HepG2 (cell line): ENCODE measurements around the gene HAPLN2. TPM values are rescaled to one million over a fixed set of nuclear protein-coding genes. Genes with fewer than 3 reads are reported as not detected.

Experiments
- ARHGAP35 ChIP-seq: sonication (generic); formaldehyde crosslinking; IDR thresholded peaks from 2 replicates; pipeline ENCODE4 v1.9.0; 2022; ENCODE audit warnings: mild to moderate bottlenecking, inconsistent platforms, moderate library complexity, missing genetic modification reagents, borderline replicate concordance
- ARNTL ChIP-seq: sonication (generic); formaldehyde crosslinking; IDR thresholded peaks from 2 replicates; pipeline ENCODE4 v1.4.0; 2020; ENCODE audit warnings: mild to moderate bottlenecking, missing genetic modification reagents
- CCAR2 ChIP-seq: fragments of 200-400 bp; formaldehyde crosslinking; optimal IDR thresholded peaks from 2 replicates; pipeline ENCODE3; 2018; ENCODE audit warnings: low read depth, mild to moderate bottlenecking, low read length, moderate library complexity
- CEBPG ChIP-seq: IDR thresholded peaks from 2 replicates; pipeline ENCODE4 v1.6.1; 2016
- CENPBD1 ChIP-seq: sonication (generic); formaldehyde crosslinking; IDR thresholded peaks from 2 replicates; pipeline ENCODE4 v1.8.0; 2022; ENCODE audit warnings: missing genetic modification reagents, low read depth, mild to moderate bottlenecking, borderline replicate concordance
- EEA1 ChIP-seq: sonication (generic); formaldehyde crosslinking; IDR thresholded peaks from 2 replicates; pipeline ENCODE4 v1.5.1; 2020; ENCODE audit warnings: mild to moderate bottlenecking, missing genetic modification reagents, borderline replicate concordance
- FOXO1 ChIP-seq: sonication (generic); formaldehyde crosslinking; IDR thresholded peaks from 2 replicates; pipeline ENCODE4 v1.4.0; 2020; ENCODE audit warnings: missing genetic modification reagents
- GATA4 ChIP-seq: sonication (generic); IDR thresholded peaks from 2 replicates; pipeline ENCODE4 v1.6.1; 2016; ENCODE audit warnings: antibody characterized with exemption, low read depth, borderline replicate concordance
- HNF4A ChIP-seq: sonication (generic); formaldehyde crosslinking; IDR thresholded peaks from 2 replicates; pipeline ENCODE4 v1.4.0; 2020; ENCODE audit warnings: missing genetic modification reagents
- IRF9 ChIP-seq: sonication (generic); formaldehyde crosslinking; IDR thresholded peaks from 2 replicates; pipeline ENCODE4 v1.8.0; 2022; ENCODE audit warnings: missing genetic modification reagents, mild to moderate bottlenecking, borderline replicate concordance
- KDM5B ChIP-seq: sonication (generic); formaldehyde crosslinking; IDR thresholded peaks from 2 replicates; pipeline ENCODE4 v1.4.0; 2020; ENCODE audit warnings: missing genetic modification reagents, mild to moderate bottlenecking, borderline replicate concordance
- KLF13 ChIP-seq: sonication (generic); formaldehyde crosslinking; IDR thresholded peaks from 2 replicates; pipeline ENCODE4 v1.4.0; 2020; ENCODE audit warnings: mild to moderate bottlenecking, missing genetic modification reagents
- NFIC ChIP-seq: IDR thresholded peaks from 2 replicates; pipeline ENCODE4 v1.6.1; 2012; ENCODE audit warnings: mild to moderate bottlenecking, low read length, inconsistent platforms
- REPIN1 ChIP-seq: sonication (generic); formaldehyde crosslinking; IDR thresholded peaks from 2 replicates; pipeline ENCODE4 v1.8.0; 2022; ENCODE audit warnings: missing genetic modification reagents, low read depth, mild to moderate bottlenecking, borderline replicate concordance
- THAP7 ChIP-seq: sonication (generic); formaldehyde crosslinking; IDR thresholded peaks from 2 replicates; pipeline ENCODE4 v1.8.1; 2023; ENCODE audit warnings: mild to moderate bottlenecking, missing genetic modification reagents
- THAP9 ChIP-seq: sonication (generic); formaldehyde crosslinking; IDR thresholded peaks from 2 replicates; pipeline ENCODE4; 2020; ENCODE audit warnings: missing genetic modification reagents, mild to moderate bottlenecking, borderline replicate concordance
- ZBTB21 ChIP-seq: sonication (generic); formaldehyde crosslinking; IDR thresholded peaks from 2 replicates; pipeline ENCODE4 v1.4.0; 2020; ENCODE audit warnings: missing genetic modification reagents
- ZKSCAN5 ChIP-seq: sonication (generic); formaldehyde crosslinking; IDR thresholded peaks from 2 replicates; pipeline ENCODE4 v1.5.1; 2020; ENCODE audit warnings: mild to moderate bottlenecking, missing genetic modification reagents
- ZNF12 ChIP-seq: sonication (generic); formaldehyde crosslinking; IDR thresholded peaks from 2 replicates; pipeline ENCODE4 v1.5.0; 2020; ENCODE audit warnings: missing genetic modification reagents
- ZNF430 ChIP-seq: sonication (generic); formaldehyde crosslinking; IDR thresholded peaks from 2 replicates; pipeline ENCODE4 v1.9.0; 2021; ENCODE audit warnings: mild to moderate bottlenecking, missing genetic modification reagents
- ZNF670 ChIP-seq: sonication (generic); formaldehyde crosslinking; IDR thresholded peaks from 2 replicates; pipeline ENCODE4 v1.8.0; 2022; ENCODE audit warnings: mild to moderate bottlenecking, missing genetic modification reagents, borderline replicate concordance
- ZUFSP ChIP-seq: sonication (generic); formaldehyde crosslinking; IDR thresholded peaks from 2 replicates; pipeline ENCODE4 v1.9.0; 2021; ENCODE audit warnings: missing genetic modification reagents, mild to moderate bottlenecking, borderline replicate concordance
- polyA plus RNA-seq, 8 experiments: library from polyadenylated mRNA; depleted of rRNA in 3 of 8; stranded (reverse) in 7 of 8; unstranded in 1 of 8; fragments of >200 nt; fragmentation: Illumina TruSeq in 4 of 8; extraction: Trizol in 4 of 8; gene quantifications; 2 replicates each; pipeline versions ENCODE4 v1.2.1 to v1.2.3, GENCODE V29; 2011 to 2016; ENCODE audit warnings: low read depth in 4 of 8, missing spikeins in 1 of 8, mixed read lengths in 1 of 8; ENCODE audit not compliant: insufficient read depth in 1 of 8
- total RNA-seq, 5 experiments: library from RNA; depleted of rRNA; stranded (reverse); fragments of >200 nt; fragmentation: Illumina TruSeq; extraction: Trizol; gene quantifications; 2 replicates each; pipeline ENCODE4 v1.2.3, GENCODE V29; 2016; ENCODE audit warnings: low read depth in 1 of 5

The HAPLN2 gene
- total and polyA plus RNA-seq, 2 of the 13 experiments (the other 11 are each of a cell fraction or from before 2014, with no cell fraction given): not detected

DNA sequence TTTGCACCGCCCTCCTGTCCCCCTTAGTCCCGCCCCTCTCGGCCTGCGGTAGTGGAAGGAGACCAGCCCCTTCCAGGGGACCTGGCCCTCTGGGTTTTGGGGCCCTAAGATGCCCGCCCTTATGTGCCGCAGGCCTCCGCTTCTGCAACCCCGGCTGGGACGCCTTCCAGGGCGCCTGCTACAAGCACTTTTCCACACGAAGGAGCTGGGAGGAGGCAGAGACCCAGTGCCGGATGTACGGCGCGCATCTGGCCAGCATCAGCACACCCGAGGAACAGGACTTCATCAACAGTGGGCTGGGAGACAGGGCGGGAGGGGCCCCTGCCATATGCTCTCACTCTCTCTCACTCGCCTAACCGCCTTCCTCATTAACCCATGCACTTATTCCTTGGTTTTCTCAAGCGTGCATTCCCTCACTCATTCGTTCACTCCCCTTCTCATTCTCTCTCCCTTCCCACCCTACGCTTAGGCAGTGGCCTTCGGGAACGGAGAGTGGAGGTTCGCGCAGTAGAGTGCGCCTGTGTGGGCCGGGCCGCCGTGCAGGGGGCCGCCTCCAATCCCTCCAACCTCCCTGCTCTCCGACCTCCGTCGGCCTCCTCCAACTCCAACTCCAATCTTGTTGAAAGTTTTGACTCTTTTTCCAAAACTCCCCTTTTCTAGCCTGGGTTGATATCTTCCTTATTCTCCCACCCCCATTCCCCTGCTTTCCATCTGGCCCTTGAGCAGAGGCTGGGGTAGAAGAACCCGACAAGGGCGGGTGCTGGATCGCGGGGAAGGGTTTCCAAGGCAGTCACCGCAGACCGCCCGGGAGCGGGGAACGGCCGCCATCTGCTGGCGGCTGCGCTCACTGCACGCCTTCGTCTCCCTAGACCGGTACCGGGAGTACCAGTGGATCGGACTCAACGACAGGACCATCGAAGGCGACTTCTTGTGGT is 37.9 kb downstream of the HAPLN2 start (continued):
- TF ChIP-seq REPIN1 (CRISPR knock-in tag): no peak
- no peak for TF ChIP-seq ARHGAP35 (CRISPR knock-in tag)
- TF ChIP-seq FOXO1: no peak
- no peak for TF ChIP-seq CEBPG (CRISPR knock-in tag)
- no peak for TF ChIP-seq ARNTL (CRISPR knock-in tag)
- no peak for TF ChIP-seq EEA1 (CRISPR knock-in tag)
- no peak for TF ChIP-seq ZUFSP (CRISPR knock-in tag)
- TF ChIP-seq NFIC: no peak
- no peak for TF ChIP-seq ZBTB21 (CRISPR knock-in tag)
- TF ChIP-seq KDM5B (CRISPR knock-in tag): no peak
- no peak for TF ChIP-seq CCAR2
- TF ChIP-seq CENPBD1 (CRISPR knock-in tag): no peak
- TF ChIP-seq HNF4A: no peak
- peak; percentile 18; the same call in 1 of the 2 replicates for TF ChIP-seq IRF9 (CRISPR knock-in tag)
- no peak for TF ChIP-seq KLF13 (CRISPR knock-in tag)
- TF ChIP-seq ZNF670: no peak
- no peak for TF ChIP-seq GATA4
- TF ChIP-seq THAP7 (CRISPR knock-in tag): no peak
- no peak for TF ChIP-seq ZNF12 (CRISPR knock-in tag)
- TF ChIP-seq ZKSCAN5 (CRISPR knock-in tag): no peak
- TF ChIP-seq THAP9 (CRISPR knock-in tag): 0 out of 2 replicates have a peak, but pooled peaks have one; percentile 24
- peak; percentile 34; the same call in 1 of the 2 replicates for TF ChIP-seq ZNF430 (CRISPR knock-in tag)
